ENCODE data around the gene AP2A2. TPM values are rescaled to one million over a fixed set of nuclear protein-coding genes. Genes with fewer than 3 reads are reported as not detected.

AP2A2 gene
- total RNA-seq, 6 experiments from 2014 or later = 65.4 to 73.4 (median 70.9) TPM

DNA sequence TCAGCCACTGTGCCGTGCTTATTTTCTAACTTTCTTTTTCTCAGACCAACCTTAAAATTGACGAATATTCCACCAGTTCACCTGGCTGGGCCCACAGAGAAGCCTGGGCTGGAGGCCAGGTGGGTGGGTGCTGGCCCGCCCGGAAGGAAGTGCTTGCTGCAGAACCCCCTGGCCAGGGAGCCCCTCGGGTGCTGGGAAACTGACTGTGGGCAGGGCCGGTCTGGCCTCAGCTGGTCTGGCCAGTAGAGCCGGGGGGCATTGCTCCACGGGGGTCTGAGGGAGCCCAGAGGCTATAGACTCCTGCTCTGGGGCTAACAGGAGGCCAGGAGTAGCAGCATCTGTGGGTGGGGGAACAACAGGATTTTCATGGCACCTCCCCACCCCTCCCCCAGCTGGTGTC, 8.2 kb upstream of the AP2A2 start:
- Mint-ChIP-seq H3K4me3 (no peak overlapping the region), H3K36me3 (ENCODE audit: low read depth) (no peaks in the 10 kb centered on the region), H3K4me1 (ENCODE audit: low read depth) (no peaks in the 10 kb centered on the region), H3K9me3 (no peaks in the 10 kb centered on the region), H3K27me3 (ENCODE audit: insufficient read depth) (no peaks in the 10 kb centered on the region; the same call in 1 of the 2 replicates), H3K27ac (no peak overlapping the region)
- DNase-seq = no peak
- no peak for TF ChIP-seq CTCF (IDR thresholded peaks at IDR 0.05)

DNA sequence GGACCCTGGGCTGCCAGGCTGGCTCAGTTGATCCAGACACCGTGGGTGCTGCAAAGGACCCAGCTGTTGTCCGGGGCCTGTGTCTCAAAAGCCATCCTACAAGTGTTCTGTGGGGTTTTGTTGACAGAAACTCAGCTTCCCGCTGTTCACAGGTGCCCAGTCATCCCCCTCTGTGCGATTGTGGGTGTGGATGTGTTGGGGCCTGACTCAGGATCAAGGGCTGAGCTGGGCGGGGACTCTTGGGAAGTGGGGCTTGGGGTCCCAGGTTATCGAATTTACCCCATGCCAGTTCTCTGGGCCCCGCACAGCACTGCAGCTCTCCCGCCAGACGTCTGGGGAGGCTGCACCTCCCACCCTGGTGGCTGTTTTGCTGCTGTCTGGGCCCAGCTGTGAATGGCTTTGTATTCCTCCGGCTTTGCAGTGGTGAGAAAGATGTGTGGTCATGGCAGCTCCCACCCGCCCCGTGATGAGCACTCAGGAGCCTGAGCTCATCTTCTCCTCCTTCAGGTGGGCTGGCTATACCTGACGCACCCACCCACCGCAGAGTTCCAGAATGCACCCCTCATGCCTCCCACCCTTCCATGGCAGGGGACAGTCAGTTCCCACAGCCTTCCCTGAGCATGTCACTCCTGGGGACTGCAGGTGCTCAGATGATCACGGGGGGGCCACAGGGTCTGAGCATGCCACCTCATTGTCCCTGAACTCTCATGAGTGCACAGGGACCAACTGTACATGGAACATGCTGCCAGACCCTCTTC, 3.6 kb upstream of the AP2A2 start:
- TF ChIP-seq CTCF (IDR thresholded peaks at IDR 0.05) = no peak
- H3K27ac Mint-ChIP-seq = no peak overlapping the region
- H3K4me1 Mint-ChIP-seq (ENCODE audit: low read depth) = peaks cover 6% of the 10 kb centered on the region
- DNase-seq = no peak
- H3K27me3 Mint-ChIP-seq (ENCODE audit: insufficient read depth) = no peaks in the 10 kb centered on the region
- H3K36me3 Mint-ChIP-seq (ENCODE audit: low read depth) = peaks cover 9% of the 10 kb centered on the region; the same call in 1 of the 2 replicates
- H3K9me3 Mint-ChIP-seq = no peaks in the 10 kb centered on the region
- H3K4me3 Mint-ChIP-seq = no peak overlapping the region

- Mint-ChIP-seq H3K4me3 (no peak overlapping the region), H3K27ac (no peak overlapping the region), H3K36me3 (ENCODE audit: low read depth) (peaks cover 13% of the 10 kb centered on the region; the same call in 1 of the 2 replicates), H3K9me3 (no peaks in the 10 kb centered on the region), H3K4me1 (ENCODE audit: low read depth) (peaks cover 17% of the 10 kb centered on the region), H3K27me3 (ENCODE audit: insufficient read depth) (no peaks in the 10 kb centered on the region)
- no peak for DNase-seq
- TF ChIP-seq CTCF (IDR thresholded peaks at IDR 0.05) = no peak
Measured at GRCh38 chr11:923691-924405, 1.8 kb upstream of the AP2A2 start.

DNA sequence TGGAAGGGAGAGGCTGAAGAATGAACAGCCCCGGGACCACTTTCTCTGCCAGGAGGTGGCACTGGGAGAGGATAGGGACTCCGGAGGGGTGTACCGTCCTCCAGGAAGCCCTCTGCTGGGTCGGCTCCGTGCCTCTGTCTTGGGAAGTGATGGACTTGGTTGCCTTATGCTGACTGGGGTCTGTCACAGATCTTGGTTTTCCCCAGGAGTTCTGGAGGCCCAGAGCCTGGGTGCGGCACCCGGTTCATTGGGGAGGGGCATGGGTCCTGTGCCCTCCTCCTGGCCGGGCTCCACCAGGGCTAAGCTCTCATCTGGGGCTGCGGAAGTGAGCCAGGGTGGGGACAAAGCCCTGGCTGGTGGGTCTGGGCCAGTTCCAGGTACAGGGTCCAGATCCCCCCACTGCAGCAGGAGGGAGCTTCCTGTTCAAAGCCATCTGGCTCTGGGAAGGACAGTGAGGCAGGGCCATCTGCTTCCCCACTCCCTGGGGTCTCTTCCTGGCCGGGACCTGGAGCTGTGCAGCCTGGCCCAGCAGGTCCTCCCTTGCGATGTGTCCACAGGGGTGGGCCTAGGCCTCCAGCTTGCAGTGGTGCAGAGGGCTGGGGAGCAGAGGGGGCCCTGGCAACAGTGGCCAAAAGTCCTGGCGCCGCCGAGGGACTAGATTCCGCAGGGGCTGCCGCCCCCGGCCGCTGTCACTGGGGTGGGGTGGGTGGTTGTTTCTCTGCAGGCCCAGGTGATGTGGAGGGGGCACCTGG, 1.1 kb upstream of the AP2A2 start:
- TF ChIP-seq CTCF (IDR thresholded peaks at IDR 0.05) = no peak
- Mint-ChIP-seq H3K4me1 (ENCODE audit: low read depth) (peaks cover 20% of the 10 kb centered on the region), H3K36me3 (ENCODE audit: low read depth) (peaks cover 13% of the 10 kb centered on the region; the same call in 1 of the 2 replicates), H3K27me3 (ENCODE audit: insufficient read depth) (no peaks in the 10 kb centered on the region), H3K9me3 (no peaks in the 10 kb centered on the region), H3K4me3 (no peak overlapping the region), H3K27ac (no peak overlapping the region)
- no peak for DNase-seq

- no peak for TF ChIP-seq CTCF (IDR thresholded peaks at IDR 0.05)
- Mint-ChIP-seq H3K4me1 (ENCODE audit: low read depth) (peaks cover 20% of the 10 kb centered on the region), H3K9me3 (no peaks in the 10 kb centered on the region), H3K27ac (no peak overlapping the region), H3K4me3 (no peak overlapping the region), H3K27me3 (ENCODE audit: insufficient read depth) (no peaks in the 10 kb centered on the region), H3K36me3 (ENCODE audit: low read depth) (peaks cover 13% of the 10 kb centered on the region; the same call in 1 of the 2 replicates)
- no peak for DNase-seq
Measured at GRCh38 chr11:925158-925495, 543 bp upstream of the AP2A2 start.

All from HFFc6 (cell line).